ENCODE measurements around the gene CALN1. TPM values are rescaled to one million over a fixed set of nuclear protein-coding genes. Genes with fewer than 3 reads are reported as not detected.

The CALN1 gene
- total and polyA plus RNA-seq, 2 of the 8 experiments (the other 6 are each of a cell fraction or from before 2014, with no cell fraction given): 6.4 to 15.2 TPM

DNA sequence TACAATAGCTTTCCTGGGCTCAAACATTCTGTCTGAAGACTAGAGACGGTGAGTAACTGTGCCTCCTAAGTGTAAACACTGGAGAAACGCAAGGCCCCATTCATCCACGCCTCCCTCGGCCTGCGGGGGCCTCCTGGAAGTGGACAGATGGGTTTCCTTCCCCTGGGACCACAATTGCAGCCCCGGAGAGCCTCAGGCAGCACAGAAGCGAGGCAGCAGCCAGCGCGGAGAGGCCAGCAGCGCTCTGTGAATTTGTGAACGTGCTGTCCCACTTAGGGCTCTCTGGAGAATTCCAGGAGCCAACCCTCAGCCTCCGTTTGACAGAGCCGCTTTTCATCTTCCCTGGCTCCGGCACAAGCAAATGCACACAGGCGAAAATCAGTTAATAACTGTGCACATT, 23.2 kb upstream of the CALN1 start:
- Histone ChIP-seq H4K8ac (ENCODE audit: extremely low read depth, insufficient read depth, low read length) (no peak overlapping the region), H4K5ac (ENCODE audit: insufficient read length, low read depth, low read length) (no peak overlapping the region), H3K56ac (replicated peaks; ENCODE audit: insufficient read length, low read depth, low read length) (no peak overlapping the region), H3K23ac (ENCODE audit: insufficient read length) (no peak overlapping the region), H4K20me1 (replicated peaks in 1 of 2; ENCODE audit: control insufficient read depth in 1 of 2, insufficient read depth in 2 of 2, low read length in 2 of 2) (no peaks in the 10 kb centered on the region), H2AK5ac (ENCODE audit: low read depth, low read length) (no peak overlapping the region), H3K23me2 (ENCODE audit: low read depth, low read length) (no peaks in the 10 kb centered on the region), H3K9me3 (ENCODE audit: insufficient read depth in 2 of 2, low read depth in 1 of 2, low read length in 1 of 2) (no peaks in the 10 kb centered on the region), H2BK12ac (ENCODE audit: low read depth, low read length) (no peak overlapping the region), H3K4ac (replicated peaks; ENCODE audit: insufficient read length, low read depth, low read length) (no peak overlapping the region), H3K27me3 (replicated peaks in 1 of 4; ENCODE audit: control insufficient read depth in 3 of 4, extremely low read depth in 1 of 4, insufficient read depth in 3 of 4, low read length in 3 of 4) (peaks cover 0 to 3% (median 0%) of the 10 kb centered on the region in 4 experiments; a peak in 1 of 7 replicates), H2BK20ac (ENCODE audit: low read length) (no peak overlapping the region), H4K91ac (replicated peaks; ENCODE audit: insufficient read length, low read length) (no peak overlapping the region), H3K79me2 (ENCODE audit: control insufficient read depth in 1 of 2, insufficient read depth in 2 of 2, low read length in 2 of 2) (no peaks in the 10 kb centered on the region), H3K79me1 (ENCODE audit: low read depth, low read length) (no peaks in the 10 kb centered on the region), H2BK120ac (replicated peaks; ENCODE audit: low read depth, low read length) (no peak overlapping the region), H3K4me3 (ENCODE audit: extremely low read depth in 1 of 4, insufficient read depth in 2 of 4, low read depth in 3 of 4, low read length in 4 of 4) (no peak overlapping the region), H2AFZ (ENCODE audit: low read length) (0 out of 2 replicates have a peak overlapping the region, but pooled peaks have one; percentile 44), H3K27ac (ENCODE audit: low read depth, low read length) (no peak overlapping the region), H2BK5ac (ENCODE audit: low read depth, low read length) (no peak overlapping the region), H3K4me1 (replicated peaks in 1 of 4; ENCODE audit: control insufficient read depth in 3 of 4, insufficient read depth in 4 of 4, low read length in 3 of 4) (no peaks in the 10 kb centered on the region), H3K18ac (ENCODE audit: extremely low read depth, low read length) (no peak overlapping the region), H3K4me2 (ENCODE audit: insufficient read depth in 1 of 2, low read depth in 2 of 2, low read length in 2 of 2) (no peak overlapping the region), H3K9ac (replicated peaks in 1 of 4; ENCODE audit: extremely low read depth in 1 of 4, low read depth in 3 of 4, low read length in 3 of 4) (no peak overlapping the region), H3K14ac (ENCODE audit: insufficient read length) (no peak overlapping the region), H2BK15ac (ENCODE audit: low read length) (no peak overlapping the region), H3K36me3 (ENCODE audit: control insufficient read depth in 2 of 4, insufficient read depth in 4 of 4, low read length in 3 of 4) (no peaks in the 10 kb centered on the region)
- no peak for FAIRE-seq
- POLR2A ChIA-PET (ENCODE audit: partially characterized antibody): no interaction called here
- 83% methylated on average over 15 of the region's 15 CpGs; no CpG with 5 or more reads in 1 of the 2 experiments for WGBS, 2 experiments (ENCODE audit: extremely low coverage in 1 of 2, insufficient coverage in 1 of 2, insufficient read length in 1 of 2, insufficient replicate concordance in 2 of 2, low coverage in 1 of 2, low lambda C conversion rate in 2 of 2, missing lambda C conversion rate in 1 of 2)
- CTCF ChIA-PET (ENCODE audit: partially characterized antibody): interaction anchor here (0.8 to 1.3 kb wide), 2 partner anchors 9 to 59 kb away, joined by 3 to 6 read pairs; no protein-coding TSS in a partner anchor
- no peak for DNase-seq (ENCODE audit: low read depth in 1 of 2, low spot score in 2 of 2)
- no peak for TF ChIP-seq BCL11A (IDR thresholded peaks at IDR 0.05; ENCODE audit: low read depth in 2 of 2, low read length in 2 of 2)
- TF ChIP-seq POLR2AphosphoS5 (IDR thresholded peaks at IDR 0.05; ENCODE audit: low read depth, low read length): no peak
- TF ChIP-seq FOSL1 (IDR thresholded peaks at IDR 0.05; ENCODE audit: insufficient read depth, low read depth, low read length): no peak
- TF ChIP-seq EP300 (IDR thresholded peaks at IDR 0.05; ENCODE audit: borderline replicate concordance in 1 of 2, low read depth in 2 of 2, low read length in 2 of 2): no peak
- no peak for TF ChIP-seq SIX5 (IDR thresholded peaks at IDR 0.05; ENCODE audit: low read depth, low read length)
- TF ChIP-seq TAF7 (optimal IDR thresholded peaks at IDR 0.05; ENCODE audit: borderline replicate concordance, low read depth, low read length): no peak
- no peak for TF ChIP-seq CREB1 (IDR thresholded peaks at IDR 0.05)
- no peak for TF ChIP-seq RBBP5 (IDR thresholded peaks at IDR 0.05; ENCODE audit: borderline replicate concordance, low read depth, low read length)
- no peak for TF ChIP-seq TCF12 (IDR thresholded peaks at IDR 0.05; ENCODE audit: low read depth, low read length)
- no peak for TF ChIP-seq JUN (IDR thresholded peaks at IDR 0.05; ENCODE audit: low read depth, low read length)
- TF ChIP-seq RAD21 (IDR thresholded peaks at IDR 0.05 in 1 of 2, conservative IDR thresholded peaks at IDR 0.05 in 1 of 2; ENCODE audit: low read depth in 2 of 2, low read length in 2 of 2): no peak
- no peak for TF ChIP-seq ZNF274 (IDR thresholded peaks at IDR 0.05; ENCODE audit: borderline replicate concordance, extremely low read depth, low read length)
- no peak for TF ChIP-seq SP1 (IDR thresholded peaks at IDR 0.05; ENCODE audit: low read depth, low read length)
- TF ChIP-seq SUZ12 (IDR thresholded peaks at IDR 0.05; ENCODE audit: low read length): no peak
- TF ChIP-seq HDAC6 (IDR thresholded peaks at IDR 0.05; ENCODE audit: low read depth, low read length): no peak

All from H1 (cell line).